ENCODE measurements around the gene HIF1AN.
"Not testable (repeated sequence)": the region's sequence is repeated elsewhere in the genome, so short reads cannot be mapped to it uniquely, and the experiment has no call there.

HIF1AN gene

GRCh38 chr10:100570506-100570905 lies 34.8 kb downstream of the HIF1AN start:
- TF ChIP-seq CTCF (IDR thresholded peaks at IDR 0.05; ENCODE audit: borderline replicate concordance, insufficient read depth, low read depth, low read length) = no peak
- H3K4me3 ChIP-seq (ENCODE audit: low read depth, low read length) = no peak overlapping the region

- H3K4me3 ChIP-seq (ENCODE audit: low read depth, low read length) = no peak overlapping the region
- no peak for TF ChIP-seq CTCF (IDR thresholded peaks at IDR 0.05; ENCODE audit: borderline replicate concordance, insufficient read depth, low read depth, low read length)
These were observed 35.5 kb downstream of the HIF1AN start for GRCh38 chr10:100571084-100571856.

GRCh38 chr10:100575146-100575545 lies 39.4 kb downstream of the HIF1AN start:
- not testable (repeated sequence) for H3K4me3 ChIP-seq (ENCODE audit: low read depth, low read length)

- no peak overlapping the region for H3K4me3 ChIP-seq (ENCODE audit: low read depth, low read length)
These were observed 40.0 kb downstream of the HIF1AN start for GRCh38 chr10:100575585-100576281.

GRCh38 chr10:100576282-100576635 lies 40.5 kb downstream of the HIF1AN start:
- TF ChIP-seq CTCF (IDR thresholded peaks at IDR 0.05; ENCODE audit: borderline replicate concordance, insufficient read depth, low read depth, low read length) = no peak
- H3K4me3 ChIP-seq (ENCODE audit: low read depth, low read length) = no peak overlapping the region

More at GRCh38 chr10:100575585-100576281, 40.0 kb downstream of the HIF1AN start:
- TF ChIP-seq CTCF (IDR thresholded peaks at IDR 0.05; ENCODE audit: borderline replicate concordance, insufficient read depth, low read depth, low read length) = no peak

- H3K4me3 ChIP-seq (ENCODE audit: low read depth, low read length) = no peak overlapping the region
- TF ChIP-seq CTCF (IDR thresholded peaks at IDR 0.05; ENCODE audit: borderline replicate concordance, insufficient read depth, low read depth, low read length) = no peak
These were observed 43.7 kb downstream of the HIF1AN start for GRCh38 chr10:100579261-100580090.

GRCh38 chr10:100586959-100587358 lies 51.2 kb downstream of the HIF1AN start:
- TF ChIP-seq CTCF (IDR thresholded peaks at IDR 0.05; ENCODE audit: borderline replicate concordance, insufficient read depth, low read depth, low read length) = no peak
- no peak overlapping the region for H3K4me3 ChIP-seq (ENCODE audit: low read depth, low read length)

Data from GM12875 (cell line).